Vagina (tissue), 2 donors: Measurements from ENCODE around the gene AFF3.

ENCODE experiments used
- POLR2AphosphoS5 ChIP-seq, 2 donors: sonication (generic); formaldehyde crosslinking; IDR thresholded peaks; one replicate each; pipeline ENCODE4 v1.9.0; 2017; ENCODE audit warnings: antibody characterized with exemption in 2 of 2, mild to moderate bottlenecking in 2 of 2, low read depth in 1 of 2; ENCODE audit not compliant: insufficient read depth in 1 of 2
- TF ChIP-seq, protein P1 (sequence below), 3 experiments: fragments of 450-650 bp in 2 of 3; fragments of 200-600 bp in 1 of 3; sonication (generic) in 1 of 3; IDR thresholded peaks; one replicate each; pipeline ENCODE4 v1.5.1; 2017 to 2019; ENCODE audit warnings: antibody characterized with exemption in 3 of 3, mild to moderate bottlenecking in 2 of 3, moderate library complexity in 2 of 3

DNA sequence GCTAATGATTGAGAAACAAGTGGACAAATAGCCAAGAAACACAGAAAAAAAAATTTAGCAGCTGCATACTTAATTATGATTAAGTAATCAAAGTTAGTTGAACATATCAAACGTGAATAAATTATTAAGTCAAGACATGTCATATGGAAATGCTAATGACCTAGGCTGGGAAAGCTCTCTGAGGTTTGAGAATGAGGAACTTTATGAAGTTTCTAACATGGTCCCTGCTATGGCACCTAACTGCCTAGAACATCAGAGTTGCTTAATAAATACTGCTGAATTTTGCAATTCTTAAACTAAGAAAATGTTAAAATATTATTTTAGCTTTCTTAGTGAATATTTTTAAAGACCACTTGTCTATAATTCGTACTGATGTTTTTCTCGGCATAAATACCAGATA, 99.8 kb downstream of the AFF3 start:
- TF ChIP-seq, protein P1, sequence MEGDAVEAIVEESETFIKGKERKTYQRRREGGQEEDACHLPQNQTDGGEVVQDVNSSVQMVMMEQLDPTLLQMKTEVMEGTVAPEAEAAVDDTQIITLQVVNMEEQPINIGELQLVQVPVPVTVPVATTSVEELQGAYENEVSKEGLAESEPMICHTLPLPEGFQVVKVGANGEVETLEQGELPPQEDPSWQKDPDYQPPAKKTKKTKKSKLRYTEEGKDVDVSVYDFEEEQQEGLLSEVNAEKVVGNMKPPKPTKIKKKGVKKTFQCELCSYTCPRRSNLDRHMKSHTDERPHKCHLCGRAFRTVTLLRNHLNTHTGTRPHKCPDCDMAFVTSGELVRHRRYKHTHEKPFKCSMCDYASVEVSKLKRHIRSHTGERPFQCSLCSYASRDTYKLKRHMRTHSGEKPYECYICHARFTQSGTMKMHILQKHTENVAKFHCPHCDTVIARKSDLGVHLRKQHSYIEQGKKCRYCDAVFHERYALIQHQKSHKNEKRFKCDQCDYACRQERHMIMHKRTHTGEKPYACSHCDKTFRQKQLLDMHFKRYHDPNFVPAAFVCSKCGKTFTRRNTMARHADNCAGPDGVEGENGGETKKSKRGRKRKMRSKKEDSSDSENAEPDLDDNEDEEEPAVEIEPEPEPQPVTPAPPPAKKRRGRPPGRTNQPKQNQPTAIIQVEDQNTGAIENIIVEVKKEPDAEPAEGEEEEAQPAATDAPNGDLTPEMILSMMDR (IDR thresholded peaks at IDR 0.05), result no peak
- no peak for TF ChIP-seq POLR2AphosphoS5 (IDR thresholded peaks at IDR 0.05; ENCODE audit: insufficient read depth in 1 of 2, low read depth in 1 of 2)
